Stimulated activated CD8-positive, alpha-beta memory T cell treated with anti-CD3 and anti-CD28 coated beads, Interleukin-7, amount 100 ng/mL, for 1 hour (primary cell): ENCODE data around the gene DIAPH3.
A peak's percentile ranks its signal among the peaks of the same experiment; 100 is the strongest.
"Not testable (repeated sequence)": the region's sequence is repeated elsewhere in the genome, so short reads cannot be mapped to it uniquely, and the experiment has no call there.

Experiments used
- DNase-seq, 2 donors: peaks; one replicate each; pipeline ENCODE4 v3.0.0-alpha.2; 2020; ENCODE audit warnings: low read depth in 2 of 2

DIAPH3 gene

GRCh38 chr13:60163478-60164233 is at the start of gene DIAPH3:
DIAPH3 (minus strand) TSS chr13:60163928; CDS start chr13:60163766, 162 bp downstream.
- DNase-seq = peak; percentile 79 to 84

GRCh38 chr13:60213236-60213744 is 49.6 kb upstream of the DIAPH3 start:
- DNase-seq = no peak

- no peak for DNase-seq
Measured at GRCh38 chr13:60211548-60211947, 47.8 kb upstream of the DIAPH3 start.

GRCh38 chr13:60210510-60211330 is 47.0 kb upstream of the DIAPH3 start:
- no peak for DNase-seq

- not testable (repeated sequence) for DNase-seq
Measured at GRCh38 chr13:60205499-60205898, 41.8 kb upstream of the DIAPH3 start.

GRCh38 chr13:60201286-60201685 is 37.6 kb upstream of the DIAPH3 start:
- DNase-seq = no peak

- not testable (repeated sequence) for DNase-seq
Measured at GRCh38 chr13:60195893-60196292, 32.2 kb upstream of the DIAPH3 start.

GRCh38 chr13:60182907-60183306 is 19.2 kb upstream of the DIAPH3 start:
- no peak for DNase-seq

GRCh38 chr13:60178327-60178726 is 14.6 kb upstream of the DIAPH3 start:
- DNase-seq = no peak

GRCh38 chr13:60175571-60175970 is 11.8 kb upstream of the DIAPH3 start:
- no peak for DNase-seq

- no peak for DNase-seq
Measured at GRCh38 chr13:60174113-60174512, 10.4 kb upstream of the DIAPH3 start.

- no peak for DNase-seq
Measured at GRCh38 chr13:60172111-60172510, 8.4 kb upstream of the DIAPH3 start.

- DNase-seq = no peak
Measured at GRCh38 chr13:60170414-60170813, 6.7 kb upstream of the DIAPH3 start.

- DNase-seq = no peak
Measured at GRCh38 chr13:60169239-60170031, 5.7 kb upstream of the DIAPH3 start.

GRCh38 chr13:60167121-60167520 is 3.4 kb upstream of the DIAPH3 start:
- no peak for DNase-seq

- DNase-seq = no peak
Measured at GRCh38 chr13:60165391-60166099, 1.8 kb upstream of the DIAPH3 start.

GRCh38 chr13:60164234-60164889 is 634 bp upstream of the DIAPH3 start:
- no peak for DNase-seq

- no peak for DNase-seq
Measured at GRCh38 chr13:60162096-60162495, 1.6 kb downstream of the DIAPH3 start.

GRCh38 chr13:60158321-60158801 is 5.4 kb downstream of the DIAPH3 start:
- DNase-seq = no peak

- DNase-seq = no peak
Measured at GRCh38 chr13:60155978-60156377, 7.8 kb downstream of the DIAPH3 start.

GRCh38 chr13:60152904-60153303 is 10.8 kb downstream of the DIAPH3 start:
- no peak for DNase-seq
